Activated naive CD4-positive, alpha-beta T cell treated with anti-CD3 and anti-CD28 coated beads, Interleukin-2, amount 50 U/mL, for 16 hours (primary cell): ENCODE data around the gene AP1G2.
A peak's percentile ranks its signal among the peaks of the same experiment; 100 is the strongest.
"Not testable (repeated sequence)": the region's sequence is repeated elsewhere in the genome, so short reads cannot be mapped to it uniquely, and the experiment has no call there.

Experiments used
- DNase-seq: peaks from one replicate; pipeline ENCODE4 v3.0.0-alpha.2; 2020

The AP1G2 gene, protein sequence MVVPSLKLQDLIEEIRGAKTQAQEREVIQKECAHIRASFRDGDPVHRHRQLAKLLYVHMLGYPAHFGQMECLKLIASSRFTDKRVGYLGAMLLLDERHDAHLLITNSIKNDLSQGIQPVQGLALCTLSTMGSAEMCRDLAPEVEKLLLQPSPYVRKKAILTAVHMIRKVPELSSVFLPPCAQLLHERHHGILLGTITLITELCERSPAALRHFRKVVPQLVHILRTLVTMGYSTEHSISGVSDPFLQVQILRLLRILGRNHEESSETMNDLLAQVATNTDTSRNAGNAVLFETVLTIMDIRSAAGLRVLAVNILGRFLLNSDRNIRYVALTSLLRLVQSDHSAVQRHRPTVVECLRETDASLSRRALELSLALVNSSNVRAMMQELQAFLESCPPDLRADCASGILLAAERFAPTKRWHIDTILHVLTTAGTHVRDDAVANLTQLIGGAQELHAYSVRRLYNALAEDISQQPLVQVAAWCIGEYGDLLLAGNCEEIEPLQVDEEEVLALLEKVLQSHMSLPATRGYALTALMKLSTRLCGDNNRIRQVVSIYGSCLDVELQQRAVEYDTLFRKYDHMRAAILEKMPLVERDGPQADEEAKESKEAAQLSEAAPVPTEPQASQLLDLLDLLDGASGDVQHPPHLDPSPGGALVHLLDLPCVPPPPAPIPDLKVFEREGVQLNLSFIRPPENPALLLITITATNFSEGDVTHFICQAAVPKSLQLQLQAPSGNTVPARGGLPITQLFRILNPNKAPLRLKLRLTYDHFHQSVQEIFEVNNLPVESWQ

GRCh38 chr14:23567186-23568020, at the start of gene AP1G2:
AP1G2 (minus strand) TSS chr14:23567791; CDS start chr14:23567314, 477 bp downstream.
- DNase-seq = peak; percentile 88

- DNase-seq = no peak
These were observed 48.3 kb upstream of the AP1G2 start for GRCh38 chr14:23615856-23616255.

- no peak for DNase-seq
These were observed 46.8 kb upstream of the AP1G2 start for GRCh38 chr14:23614395-23614828.

GRCh38 chr14:23613242-23614070, 45.9 kb upstream of the AP1G2 start:
- DNase-seq = no peak

GRCh38 chr14:23612802-23613201, 45.2 kb upstream of the AP1G2 start:
- no peak for DNase-seq

- DNase-seq = no peak
These were observed 44.8 kb upstream of the AP1G2 start for GRCh38 chr14:23612354-23612732.

DNA sequence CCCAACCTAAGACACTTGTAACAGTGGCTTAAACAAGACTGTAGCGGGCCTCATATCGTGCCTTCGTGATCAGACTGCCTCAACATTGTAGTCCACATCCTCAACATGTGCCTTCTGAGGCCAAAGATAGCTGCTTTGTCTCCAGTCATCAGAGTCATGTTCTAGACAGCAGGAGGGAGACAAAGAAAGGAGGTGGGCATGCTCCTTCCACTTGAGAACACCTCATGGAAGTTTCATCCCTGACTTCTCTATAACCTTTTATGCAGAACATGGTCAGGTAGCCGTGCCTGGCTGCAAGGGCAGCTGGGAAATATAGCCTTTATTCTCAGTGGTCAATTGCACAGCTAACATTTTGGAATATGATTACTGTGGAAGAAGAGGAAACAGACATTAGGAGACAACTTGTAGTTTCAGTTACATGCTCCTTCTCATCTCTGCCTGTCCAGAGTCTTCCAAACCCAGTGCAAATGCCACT, 43.3 kb upstream of the AP1G2 start:
- no peak for DNase-seq

DNA sequence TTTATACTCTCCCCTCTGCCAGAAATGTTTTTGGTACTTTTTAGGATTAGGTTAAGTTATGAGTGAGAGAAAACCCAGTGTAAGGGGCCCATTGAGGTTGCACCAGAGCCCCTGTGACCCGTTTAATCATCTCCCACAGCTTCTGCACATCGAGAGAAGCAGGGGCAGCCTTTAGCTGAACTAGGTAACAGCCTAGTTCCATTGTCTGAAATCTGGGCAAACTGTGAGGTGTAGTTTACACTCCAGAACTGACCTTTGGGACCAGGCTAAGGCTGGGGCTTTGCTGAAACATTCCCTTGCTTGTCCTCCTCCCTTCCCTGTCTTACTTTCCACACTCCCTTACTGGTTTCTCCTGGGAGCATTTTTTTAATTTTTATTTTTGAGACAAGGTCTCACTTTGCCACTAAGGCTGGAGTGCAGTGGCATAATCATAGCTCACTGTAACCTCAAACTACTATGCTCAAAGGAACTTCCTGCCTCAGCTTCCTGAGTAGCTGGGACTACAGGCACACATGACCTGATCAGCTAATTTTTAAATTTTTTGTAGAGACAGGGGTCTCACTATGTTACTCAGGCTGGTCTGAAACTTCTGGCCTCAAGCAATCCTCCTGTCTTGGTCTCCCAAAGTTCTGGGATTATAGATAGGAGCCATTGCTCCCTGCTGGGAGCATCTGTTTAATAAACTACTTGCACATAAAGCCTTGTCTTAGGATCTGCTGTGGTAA, 42.7 kb upstream of the AP1G2 start:
- DNase-seq = no peak

GRCh38 chr14:23609411-23610089, 42.0 kb upstream of the AP1G2 start:
- not testable (repeated sequence) for DNase-seq

DNA sequence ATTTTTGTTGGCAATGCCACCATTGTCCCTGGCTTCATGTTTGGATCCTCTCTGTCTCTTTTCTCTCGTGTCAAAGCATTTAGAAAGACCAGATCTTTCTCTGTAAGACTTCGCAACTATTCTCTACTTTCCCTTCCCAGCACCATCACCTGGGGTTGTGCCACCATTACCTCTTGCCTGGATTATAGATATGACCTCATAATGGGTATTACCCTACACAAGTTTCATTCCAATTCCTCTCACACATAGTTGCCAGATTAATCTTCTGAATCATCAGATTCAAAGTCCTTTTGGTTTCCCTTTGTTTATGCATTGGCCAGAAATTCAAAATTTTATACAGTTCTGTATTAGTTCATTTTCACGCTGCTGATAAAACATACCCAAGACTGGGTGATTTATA, 41.4 kb upstream of the AP1G2 start:
- no peak for DNase-seq

- DNase-seq = no peak
These were observed 40.9 kb upstream of the AP1G2 start for GRCh38 chr14:23608454-23608853.

DNA sequence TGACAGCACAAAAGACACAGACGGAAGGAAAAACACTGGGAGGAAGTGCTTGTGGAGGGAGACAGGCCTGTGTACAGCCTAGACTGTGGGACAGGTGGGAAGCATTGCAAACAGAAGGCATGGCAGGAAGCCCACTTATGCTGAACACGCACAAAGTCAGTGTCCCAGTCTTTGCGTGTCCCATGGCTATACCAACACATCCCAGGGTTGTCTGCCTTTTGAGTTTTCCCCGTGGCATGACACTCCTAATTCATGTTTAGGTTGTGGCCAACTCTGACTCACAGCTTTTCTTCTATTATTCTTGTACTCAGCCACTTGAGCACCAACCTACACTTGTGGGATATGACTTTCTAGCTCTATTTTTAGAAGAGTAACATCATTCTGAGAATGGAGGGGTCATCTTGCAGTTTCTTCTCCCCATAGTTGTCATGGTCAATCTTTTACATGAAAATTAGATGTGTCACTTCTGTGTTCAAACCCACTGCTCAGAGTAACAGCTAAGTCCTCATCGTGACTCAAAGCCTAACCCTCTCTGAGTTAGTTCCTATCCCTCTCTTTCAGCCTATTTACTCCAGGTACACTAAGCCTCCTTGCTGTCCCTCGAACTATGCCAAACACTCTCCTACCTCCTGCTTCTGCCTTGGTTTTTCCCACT, 38.5 kb upstream of the AP1G2 start:
- DNase-seq = no peak

GRCh38 chr14:23604675-23605170, 37.1 kb upstream of the AP1G2 start:
- no peak for DNase-seq

GRCh38 chr14:23604148-23604547, 36.6 kb upstream of the AP1G2 start:
- no peak for DNase-seq

DNA sequence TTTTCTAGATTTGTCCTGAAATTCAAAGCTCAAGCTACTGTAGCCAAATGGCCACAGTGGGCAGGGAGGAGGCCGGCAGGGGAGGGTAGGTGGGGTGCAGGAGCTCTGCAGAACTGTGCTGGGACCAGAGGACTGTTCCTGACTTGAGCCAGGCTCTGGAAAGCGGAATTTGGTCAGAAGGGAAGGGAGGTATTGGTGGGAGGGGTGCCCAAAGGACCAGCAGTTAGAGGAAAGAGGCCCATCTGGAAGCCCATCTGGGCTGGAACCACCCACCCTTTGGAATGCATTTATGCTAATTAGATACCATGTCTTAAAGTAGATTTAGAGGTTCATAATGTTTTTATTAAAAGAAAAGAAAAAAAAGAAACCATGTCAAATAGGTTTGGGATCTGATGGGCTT, 35.5 kb upstream of the AP1G2 start:
- DNase-seq = no peak

DNA sequence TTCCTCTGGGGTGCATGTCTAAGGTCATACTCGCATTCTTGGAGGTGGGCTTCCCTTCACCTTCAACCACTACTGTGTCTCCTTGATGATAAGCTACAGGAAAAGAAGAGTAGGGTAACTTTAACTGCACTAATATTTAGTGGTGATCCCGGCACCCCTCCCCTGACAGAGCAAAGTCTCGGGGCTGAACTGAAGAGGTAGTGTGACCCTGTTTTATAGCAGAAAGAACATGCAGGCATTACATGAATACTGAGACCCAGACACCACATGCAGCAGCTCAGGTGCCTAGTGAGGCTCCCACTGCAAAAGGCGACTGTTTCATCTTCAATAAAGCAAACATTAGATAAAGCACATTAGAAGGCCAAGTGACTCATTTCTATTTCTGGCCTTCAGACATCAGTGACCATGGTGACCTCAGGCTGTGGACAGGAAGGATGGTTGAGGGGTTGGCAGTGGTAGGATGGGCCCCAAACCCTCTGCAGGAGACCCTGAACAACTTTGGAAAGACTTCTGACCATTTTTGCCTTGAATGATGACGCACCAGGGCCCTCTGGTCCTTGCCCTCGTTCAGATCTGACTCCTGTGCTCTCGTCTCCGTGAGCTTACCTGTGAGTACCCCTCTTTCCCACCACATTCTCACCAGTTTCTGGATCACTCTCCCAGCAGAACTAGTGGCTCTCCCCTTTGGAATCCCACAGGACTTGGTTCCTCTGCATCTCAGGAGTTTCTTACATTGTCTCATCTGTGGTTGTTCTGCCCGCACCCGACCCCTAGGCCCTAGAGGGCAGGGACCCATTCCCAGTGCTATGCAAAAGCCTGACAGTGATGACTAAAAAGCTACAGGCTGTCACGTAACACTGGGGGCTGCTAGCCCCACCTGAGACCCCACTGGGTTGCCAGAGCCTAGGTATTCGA, 34.8 kb upstream of the AP1G2 start:
- no peak for DNase-seq

- no peak for DNase-seq
These were observed 34.2 kb upstream of the AP1G2 start for GRCh38 chr14:23601845-23602180.

GRCh38 chr14:23601424-23601823, 33.8 kb upstream of the AP1G2 start:
- no peak for DNase-seq

- DNase-seq = no peak
These were observed 33.2 kb upstream of the AP1G2 start for GRCh38 chr14:23600806-23601205.
